HepG2 (cell line): Measurements from ENCODE around the gene CRMP1.

Experiments used
- BCL3 ChIP-seq: sonication (generic); formaldehyde crosslinking; IDR thresholded peaks from 2 replicates; pipeline ENCODE4 v1.5.1; 2020; ENCODE audit warnings: mild to moderate bottlenecking, missing genetic modification reagents, moderate library complexity
- BRF2 ChIP-seq: sonication (generic); formaldehyde crosslinking; IDR thresholded peaks from 2 replicates; pipeline ENCODE4 v1.8.1; 2022; ENCODE audit warnings: mild to moderate bottlenecking, missing genetic modification reagents
- FOXK1 ChIP-seq: sonication (generic); formaldehyde crosslinking; IDR thresholded peaks from 2 replicates; pipeline ENCODE4 v1.4.0; 2020; ENCODE audit warnings: low read depth, missing genetic modification reagents, borderline replicate concordance
- GATAD1 ChIP-seq: IDR thresholded peaks from 2 replicates; pipeline ENCODE4 v1.6.1; 2016; ENCODE audit warnings: missing genetic modification reagents, missing compliant biosample characterization
- POLR2AphosphoS5 ChIP-seq: IDR thresholded peaks from 2 replicates; pipeline ENCODE4 v1.6.1; 2012; ENCODE audit warnings: low read depth, low read length

GRCh38 chr4:5824635-5825034 is 68.3 kb downstream of the CRMP1 start:
- TF ChIP-seq FOXK1 (CRISPR knock-in tag) (no peak), GATAD1 (no peak), BRF2 (CRISPR knock-in tag) (no peak), POLR2AphosphoS5 (no peak), BCL3 (CRISPR knock-in tag) (no peak)
